Heart left ventricle (tissue), 16 donors: ENCODE measurements around the gene STARD7. TPM values are rescaled to one million over a fixed set of nuclear protein-coding genes. Genes with fewer than 3 reads are reported as not detected.

Source experiments
- ATAC-seq, 4 donors: fragments of 200-7000 bp; cut with Tn5 transposase; one replicate each; pipeline ENCODE4 v1.9.1; 2020 to 2022; ENCODE audit warnings: moderate library complexity in 4 of 4, mild to moderate bottlenecking in 3 of 4, moderate number of reproducible peaks in 1 of 4
- DNase-seq, 5 donors: peaks; one replicate each; pipeline ENCODE4 v3.0.0-alpha.2; 2020
- H3K27ac ChIP-seq, 12 donors: fragments of 200-600 bp; sonication (generic) in 4 of 12; one replicate each; pipeline versions ENCODE4 v1.5.0 to v1.8.0; 2016 to 2022; ENCODE audit warnings: mild to moderate bottlenecking in 2 of 12
- H3K27me3 ChIP-seq, 9 donors: fragments of 200-600 bp; sonication (generic) in 2 of 9; one replicate each; pipeline versions ENCODE4 v1.5.1 to v1.8.0; 2016 to 2022; ENCODE audit warnings: mild to moderate bottlenecking in 3 of 9
- H3K36me3 ChIP-seq, 9 donors: fragments of 200-600 bp; sonication (generic) in 2 of 9; one replicate each; pipeline versions ENCODE4 v1.5.0 to v1.8.0; 2018 to 2022; ENCODE audit warnings: mild to moderate bottlenecking in 2 of 9
- H3K4me1 ChIP-seq, 12 donors: fragments of 200-600 bp; sonication (generic) in 4 of 12; one replicate each; pipeline versions ENCODE4 v1.5.0 to v1.8.0; 2016 to 2022; ENCODE audit warnings: mild to moderate bottlenecking in 3 of 12
- H3K4me3 ChIP-seq, 12 donors: fragments of 200-600 bp; sonication (generic) in 4 of 12; one replicate each; pipeline versions ENCODE4 v1.5.0 to v1.8.0; 2017 to 2022; ENCODE audit warnings: mild to moderate bottlenecking in 9 of 12, moderate library complexity in 4 of 12
- H3K9me3 ChIP-seq, 12 donors: fragments of 200-600 bp; sonication (generic) in 4 of 12; one replicate each; pipeline versions ENCODE4 v1.5.0 to v1.8.0; 2016 to 2022; ENCODE audit warnings: mild to moderate bottlenecking in 1 of 12
- POLR2A ChIP-seq, 2 donors: fragments of 450-650 bp; IDR thresholded peaks; one replicate each; pipeline ENCODE4 v1.6.1; 2017; ENCODE audit warnings: antibody characterized with exemption in 2 of 2, mild to moderate bottlenecking in 2 of 2, moderate library complexity in 2 of 2
- WGBS, 4 donors: extraction: QIAGEN DNeasy Blood & Tissue Kit in 2 of 4; methylation state at CpG; one replicate each; pipeline versions ENCODE4 v1.1.5 to v1.1.7; 2013 to 2018; 5-methylcytosine and 5-hydroxymethylcytosine counted together
- intact Hi-C, 10 donors: fragments of 100-400 bp; cut with DNase I; formaldehyde crosslinking; loops; one replicate each; pipeline versions ENCODE4 v1.11.1 to v1.14.2; 2022
- polyA plus RNA-seq, 2 donors: library from polyadenylated mRNA; stranded (reverse); fragments of 200-250 nt; gene quantifications; one replicate each; pipeline ENCODE4 v1.2.3, GENCODE V29; 2013
- total RNA-seq, 9 donors: library from RNA; depleted of rRNA in 2 of 9; stranded (reverse); fragments of >200 nt in 2 of 9; fragmentation: NEBNext Ultra II Directional in 3 of 9; extraction: Animal tissue kit (Norgen Biotek cat#: 25700) in 3 of 9; gene quantifications; one replicate each; pipeline versions ENCODE4 v1.1.0 to v1.2.4, GENCODE V29; 2016 to 2023
- TF ChIP-seq, protein P1 (sequence below), 12 donors: fragments of 200-600 bp; sonication (generic) in 4 of 12; IDR thresholded peaks; one replicate each; pipeline versions ENCODE4 v1.5.0 to v1.8.0; 2018 to 2022; ENCODE audit warnings: antibody characterized with exemption in 12 of 12, mild to moderate bottlenecking in 5 of 12
- donor health status: ischemic (EF 13 %, LVEDD 7.1; RV severe dilation, severe dysfunction).
- donor health status: healthy with polysubstance abuse.
- donor health status: DM: no; HTN: yes; CAD: no.
- donor health status: DM: no; HTN: no; CAD: no.
- donor health status: ischemic (EF 25% LVEDD 6.9; RV normal size, moderate dysfunction).
- donor health status: ischemic (EF 25% LVEDD 5.7; RV mildly dilated, moderate dysfunction).
- donor health status: healthy.
- donor health status: DM: yes; HTN: yes; CAD: no.
- donor health status: ischemic (EF 35%, LVEDD 5.7; RV mildly dilated, moderate dysfunction).
- donor health status: nonischemic (EF 11% LVEDD 7.7; RV severe dilation, severe dysfunction).
- donor health status: DM: yes; HTN: yes; CAD: no.
- donor health status: PGD.
- donor health status: ischemic (EF 29% LVEDD 5.4; RV normal size, mild dysfunction).
- donor health status: nonischemic (EF 23%, LVEDD 6.1; RV moderate dilation, normal function).

Gene STARD7
- total and polyA plus RNA-seq, 11 donors: 58.3 to 526 (median 188) TPM

DNA sequence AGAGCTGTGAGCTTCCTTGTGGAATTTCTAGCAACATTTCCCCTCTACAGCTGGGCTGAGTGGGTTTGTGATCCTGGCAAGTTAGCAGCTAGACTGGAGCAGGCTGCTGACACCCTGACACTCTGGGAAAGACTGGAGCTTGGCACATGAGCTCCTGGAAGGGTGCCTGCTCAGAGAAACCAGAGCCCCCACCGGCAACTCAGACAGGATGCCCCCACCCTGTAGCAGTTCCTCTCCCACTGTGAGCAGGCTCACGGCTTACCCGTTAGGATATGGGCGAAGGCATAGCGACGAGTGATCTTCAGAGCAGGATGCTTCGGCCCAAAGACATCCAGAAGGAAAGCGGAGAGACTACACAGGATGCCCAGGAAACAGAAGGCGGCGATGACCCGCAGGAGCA lies 45.9 kb upstream of the STARD7 start:
- intact Hi-C loops: loop anchor here in 4 of 10 donors (5.0 kb wide), 2 partner anchors 42 to 47 kb away; partner anchors contain the start of gene STARD7 (in 3 of the 4)
- peak in 3 of 4 donors; percentile 4 to 42 (median 21) for ATAC-seq
- Histone ChIP-seq H3K9me3 (no peaks in the 10 kb centered on the region), H3K36me3 (peaks cover 0 to 65% (median 53%) of the 10 kb centered on the region in 9 donors), H3K27ac (peak overlapping the region; percentile 35 to 96 (median 75)), H3K27me3 (no peaks in the 10 kb centered on the region), H3K4me3 (peak overlapping the region in 1 of 12 donors; percentile 12), H3K4me1 (peaks cover 20 to 100% (median 90%) of the 10 kb centered on the region in 12 donors)
- peak in 4 of 5 donors; percentile 50 to 65 (median 58) for DNase-seq
- TF ChIP-seq, protein P1, sequence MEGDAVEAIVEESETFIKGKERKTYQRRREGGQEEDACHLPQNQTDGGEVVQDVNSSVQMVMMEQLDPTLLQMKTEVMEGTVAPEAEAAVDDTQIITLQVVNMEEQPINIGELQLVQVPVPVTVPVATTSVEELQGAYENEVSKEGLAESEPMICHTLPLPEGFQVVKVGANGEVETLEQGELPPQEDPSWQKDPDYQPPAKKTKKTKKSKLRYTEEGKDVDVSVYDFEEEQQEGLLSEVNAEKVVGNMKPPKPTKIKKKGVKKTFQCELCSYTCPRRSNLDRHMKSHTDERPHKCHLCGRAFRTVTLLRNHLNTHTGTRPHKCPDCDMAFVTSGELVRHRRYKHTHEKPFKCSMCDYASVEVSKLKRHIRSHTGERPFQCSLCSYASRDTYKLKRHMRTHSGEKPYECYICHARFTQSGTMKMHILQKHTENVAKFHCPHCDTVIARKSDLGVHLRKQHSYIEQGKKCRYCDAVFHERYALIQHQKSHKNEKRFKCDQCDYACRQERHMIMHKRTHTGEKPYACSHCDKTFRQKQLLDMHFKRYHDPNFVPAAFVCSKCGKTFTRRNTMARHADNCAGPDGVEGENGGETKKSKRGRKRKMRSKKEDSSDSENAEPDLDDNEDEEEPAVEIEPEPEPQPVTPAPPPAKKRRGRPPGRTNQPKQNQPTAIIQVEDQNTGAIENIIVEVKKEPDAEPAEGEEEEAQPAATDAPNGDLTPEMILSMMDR (IDR thresholded peaks at IDR 0.05): no peak
- no peak for TF ChIP-seq POLR2A (IDR thresholded peaks at IDR 0.05)
- 44 to 56% (median 51%) methylated on average over 11 of the region's 11 CpGs for WGBS, 4 donors

DNA sequence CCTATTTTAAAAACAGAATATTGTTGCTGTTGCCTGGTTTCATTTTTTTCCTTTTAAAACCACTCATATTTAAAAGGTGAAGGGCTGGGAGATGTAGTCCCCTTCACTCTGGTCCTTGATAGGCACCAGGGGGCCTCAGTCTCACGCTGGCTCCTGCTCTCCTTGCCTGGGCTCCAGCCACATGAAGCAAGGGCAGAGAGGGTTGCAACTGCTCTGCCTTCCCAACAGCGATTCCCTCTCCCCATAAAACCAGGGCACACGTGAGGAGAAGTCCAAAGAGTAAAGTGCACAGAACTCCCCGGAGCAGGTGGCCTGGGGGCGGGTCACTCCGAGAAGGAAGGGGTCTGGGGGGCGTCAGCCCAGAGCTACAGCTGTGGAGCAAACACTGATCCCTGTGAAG lies 44.4 kb upstream of the STARD7 start:
- 69 to 78% (median 73%) methylated on average over 7 of the region's 7 CpGs for WGBS, 4 donors
- intact Hi-C loops: loop anchor here in 4 of 10 donors (5.0 kb wide), 2 partner anchors 41 to 46 kb away; partner anchors contain the start of gene STARD7 (in 3 of the 4)
- Histone ChIP-seq H3K9me3 (no peaks in the 10 kb centered on the region), H3K4me1 (peaks cover 7 to 92% (median 79%) of the 10 kb centered on the region in 12 donors), H3K4me3 (no peak overlapping the region), H3K36me3 (peaks cover 0 to 58% (median 51%) of the 10 kb centered on the region in 9 donors), H3K27me3 (no peaks in the 10 kb centered on the region), H3K27ac (peak overlapping the region in 11 of 12 donors; percentile 41 to 96 (median 71))
- no peak for DNase-seq
- TF ChIP-seq, protein P1 (IDR thresholded peaks at IDR 0.05): peak in 5 of 12 donors; percentile 2 to 43 (median 23)
- no peak for TF ChIP-seq POLR2A (IDR thresholded peaks at IDR 0.05)
- ATAC-seq: peak in 3 of 4 donors; percentile 14 to 34 (median 26)

DNA sequence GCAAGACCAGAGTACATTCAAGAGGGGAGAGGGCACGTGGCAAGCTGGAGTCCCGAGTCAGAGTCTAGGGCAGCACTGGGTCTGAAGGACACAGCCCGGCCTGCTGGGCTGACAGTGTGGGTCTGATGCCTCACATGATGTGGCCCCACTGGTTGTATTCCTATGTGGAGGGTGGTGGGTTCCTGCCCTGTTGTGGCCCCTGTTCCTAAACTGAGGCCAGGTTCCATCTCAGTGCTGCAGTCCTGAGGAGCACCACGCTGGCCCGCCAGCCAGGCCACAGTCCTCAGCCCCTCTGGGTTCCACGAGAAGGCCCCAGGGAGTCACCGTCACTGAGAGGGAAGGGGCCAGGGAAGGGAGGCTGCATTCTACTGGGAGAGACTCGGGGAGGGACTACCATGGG lies 43.9 kb upstream of the STARD7 start:
- Histone ChIP-seq H3K9me3 (no peaks in the 10 kb centered on the region), H3K27ac (peak overlapping the region in 11 of 12 donors; percentile 59 to 96 (median 71)), H3K4me3 (no peak overlapping the region), H3K4me1 (peaks cover 3 to 91% (median 75%) of the 10 kb centered on the region in 12 donors), H3K36me3 (peaks cover 0 to 58% (median 51%) of the 10 kb centered on the region in 9 donors), H3K27me3 (no peaks in the 10 kb centered on the region)
- DNase-seq (no peak), ATAC-seq (peak in 1 of 4 donors; percentile 2)
- WGBS, 4 donors: 68 to 77% (median 74%) methylated on average over 8 of the region's 8 CpGs
- TF ChIP-seq POLR2A (IDR thresholded peaks at IDR 0.05): no peak
- TF ChIP-seq, protein P1 (IDR thresholded peaks at IDR 0.05): peak in 1 of 12 donors; percentile 3
- intact Hi-C loops: loop anchor here in 4 of 10 donors (5.0 kb wide), 2 partner anchors 40 to 45 kb away; partner anchors contain the start of gene STARD7 (in 3 of the 4)

DNA sequence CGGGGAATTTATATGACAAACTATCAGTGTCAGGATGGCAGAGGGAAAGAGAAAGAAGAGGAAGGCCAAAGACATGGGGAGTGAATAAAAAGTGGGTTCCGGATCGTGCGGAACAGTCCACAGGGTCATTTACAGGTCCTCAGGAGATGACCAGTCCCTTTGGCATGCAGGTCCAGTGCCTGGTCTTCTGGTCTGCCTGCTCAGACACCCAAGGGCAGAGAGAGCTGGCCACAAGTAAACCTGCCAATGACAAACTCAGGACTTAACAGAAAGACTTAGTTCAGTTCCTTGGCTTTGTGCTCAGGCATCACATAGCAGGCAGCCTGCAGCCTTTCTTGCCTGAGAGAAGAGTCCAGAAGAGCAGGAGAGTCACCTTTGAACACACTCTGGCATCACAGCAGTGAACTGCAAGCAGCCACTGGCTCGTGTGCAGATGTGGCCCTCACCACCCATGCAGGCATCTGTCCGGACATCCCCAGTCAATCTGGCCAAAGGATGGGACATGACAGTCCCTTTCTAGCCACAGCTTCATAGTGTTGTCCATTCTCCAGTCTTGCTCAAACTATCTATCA lies 43.2 kb upstream of the STARD7 start:
- H3K4me3 ChIP-seq: peak overlapping the region in 1 of 12 donors; percentile 18
- intact Hi-C loops: loop anchor here in 4 of 10 donors (5.0 kb wide), 2 partner anchors 40 to 45 kb away; partner anchors contain the start of gene STARD7 (in 3 of the 4)
- 53 to 68% (median 63%) methylated on average over 6 of the region's 6 CpGs for WGBS, 4 donors
- H3K36me3 ChIP-seq: peaks cover 0 to 55% (median 51%) of the 10 kb centered on the region in 9 donors
- peaks cover 2 to 88% (median 67%) of the 10 kb centered on the region in 12 donors for H3K4me1 ChIP-seq
- peak in 4 of 5 donors; percentile 55 to 82 (median 68) for DNase-seq
- no peaks in the 10 kb centered on the region for H3K9me3 ChIP-seq
- no peaks in the 10 kb centered on the region for H3K27me3 ChIP-seq
- ATAC-seq: peak; percentile 71 to 77 (median 74)
- TF ChIP-seq, protein P1 (IDR thresholded peaks at IDR 0.05): no peak
- TF ChIP-seq POLR2A (IDR thresholded peaks at IDR 0.05): peak in 1 of 2 donors; percentile 13
- peak overlapping the region in 11 of 12 donors; percentile 59 to 96 (median 71) for H3K27ac ChIP-seq
